T-helper 22 cell (primary cell): ENCODE measurements around the gene ZMYND8.
"Not testable (repeated sequence)": the region's sequence is repeated elsewhere in the genome, so short reads cannot be mapped to it uniquely, and the experiment has no call there.

Experiments used
- DNase-seq: peaks from one replicate; pipeline ENCODE4 v3.0.0-alpha.2; 2020; ENCODE audit warnings: low read depth

ZMYND8 gene

DNA sequence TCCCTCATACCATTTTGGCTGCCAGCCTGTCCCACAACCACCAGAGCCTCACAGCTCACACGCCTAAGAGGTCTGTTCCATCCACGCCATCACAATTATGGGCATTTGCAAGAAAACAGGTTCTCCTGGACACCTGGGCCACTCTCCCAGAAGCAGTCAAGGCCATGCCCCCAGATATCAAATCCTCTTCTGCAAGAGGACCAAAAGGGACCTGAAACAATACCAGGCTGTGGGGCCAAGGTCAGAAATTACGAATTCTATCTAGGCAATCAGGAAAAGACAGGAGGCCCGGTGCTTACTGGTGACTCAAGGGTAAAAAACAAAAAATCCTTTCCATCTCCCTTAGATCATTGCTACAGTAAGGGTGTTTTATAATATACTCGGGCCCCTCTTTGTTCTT, 69.8 kb downstream of the ZMYND8 start:
- DNase-seq: no peak

DNA sequence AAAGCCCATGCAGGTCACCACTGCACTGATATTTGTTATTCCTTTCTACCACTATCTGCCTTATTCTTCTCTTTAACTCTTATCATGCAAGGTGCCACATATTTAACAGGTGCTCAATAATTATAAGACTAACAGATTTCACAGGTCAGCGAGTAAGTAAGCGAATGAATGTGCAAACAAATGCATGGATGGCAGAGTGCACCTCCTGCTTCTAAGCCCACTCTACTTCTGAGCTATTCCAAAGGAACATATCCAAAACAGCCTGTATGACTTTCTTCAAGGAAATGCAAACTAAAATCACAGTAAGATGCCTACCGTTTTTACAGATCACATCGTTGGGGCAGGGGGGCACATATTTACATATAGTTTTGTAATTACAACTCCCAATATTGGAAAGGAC, 71.3 kb downstream of the ZMYND8 start:
- no peak for DNase-seq

DNA sequence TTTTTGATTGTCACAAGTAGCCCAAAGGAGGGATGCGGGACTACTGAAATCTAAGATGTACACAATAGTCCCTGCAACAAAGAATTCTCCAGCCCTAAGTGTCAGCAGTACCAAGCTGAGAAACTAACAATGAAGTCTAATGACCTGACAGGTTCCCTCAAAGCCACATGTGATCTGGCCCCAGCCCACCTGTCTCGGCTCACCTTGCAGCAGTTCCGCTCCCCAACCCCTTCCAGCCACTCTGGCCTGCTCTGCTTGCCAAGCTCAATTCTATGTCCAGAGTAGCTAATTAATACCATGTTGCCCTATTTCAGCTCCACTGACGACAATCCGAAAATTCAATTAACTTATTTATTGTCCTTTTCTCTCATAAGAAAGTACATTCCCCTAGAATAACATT, 72.1 kb downstream of the ZMYND8 start:
- DNase-seq: no peak

DNA sequence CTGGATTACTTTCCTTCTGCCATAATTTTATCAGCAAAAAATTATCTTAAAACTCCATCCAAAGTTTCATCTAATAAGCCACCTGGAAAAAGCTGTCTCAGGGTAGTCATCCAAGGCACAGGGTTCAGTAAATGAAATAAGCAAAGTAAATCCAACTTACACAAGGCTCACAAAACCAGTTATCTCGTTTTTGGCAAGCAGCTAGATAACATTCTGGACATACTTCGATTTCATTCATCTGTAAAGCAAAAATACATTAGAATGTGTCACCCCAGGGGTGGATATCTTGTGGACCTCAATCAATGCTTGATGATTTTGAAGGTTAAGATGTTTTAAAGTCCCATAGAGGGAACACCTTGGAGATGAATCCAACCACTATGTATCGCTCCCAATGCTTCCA, 73.1 kb downstream of the ZMYND8 start:
- no peak for DNase-seq

DNA sequence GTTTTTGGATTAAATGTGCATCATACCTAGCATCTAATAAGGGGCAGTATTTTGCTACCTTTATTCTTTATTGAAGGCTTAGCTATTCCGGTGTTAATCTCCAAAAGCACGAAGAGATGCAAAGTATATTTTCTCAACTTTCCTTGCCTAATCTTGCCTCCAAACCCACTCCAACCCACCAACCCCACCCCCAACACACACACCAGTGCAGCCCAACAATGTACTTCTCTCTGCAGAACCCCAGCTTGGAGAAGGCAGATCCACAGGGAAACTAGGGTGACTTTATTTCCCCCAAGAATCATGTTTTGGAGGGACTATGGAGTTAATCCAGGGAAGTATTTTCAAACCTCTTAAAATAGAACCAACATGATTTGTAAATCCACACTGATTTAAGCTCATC, 73.6 kb downstream of the ZMYND8 start:
- no peak for DNase-seq

DNA sequence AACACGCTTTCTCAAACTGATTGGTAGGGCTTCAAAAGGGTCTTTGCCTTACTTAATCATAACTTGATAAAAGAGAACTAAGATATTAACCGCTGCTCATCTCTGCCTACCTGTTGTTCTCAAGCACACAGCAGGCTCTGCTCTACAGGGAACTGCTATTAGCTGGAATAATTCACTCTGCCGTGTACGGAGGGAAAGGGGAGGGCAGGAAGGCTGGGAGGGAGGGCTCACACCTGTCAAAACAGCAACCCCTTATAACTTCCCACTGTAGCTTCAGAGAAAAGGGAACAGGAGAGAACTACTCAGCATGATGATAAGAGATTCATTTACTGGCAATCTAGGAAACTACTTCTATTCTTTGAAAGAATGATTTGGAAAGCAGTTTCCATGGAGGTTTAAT, 75.1 kb downstream of the ZMYND8 start:
- DNase-seq: no peak

DNA sequence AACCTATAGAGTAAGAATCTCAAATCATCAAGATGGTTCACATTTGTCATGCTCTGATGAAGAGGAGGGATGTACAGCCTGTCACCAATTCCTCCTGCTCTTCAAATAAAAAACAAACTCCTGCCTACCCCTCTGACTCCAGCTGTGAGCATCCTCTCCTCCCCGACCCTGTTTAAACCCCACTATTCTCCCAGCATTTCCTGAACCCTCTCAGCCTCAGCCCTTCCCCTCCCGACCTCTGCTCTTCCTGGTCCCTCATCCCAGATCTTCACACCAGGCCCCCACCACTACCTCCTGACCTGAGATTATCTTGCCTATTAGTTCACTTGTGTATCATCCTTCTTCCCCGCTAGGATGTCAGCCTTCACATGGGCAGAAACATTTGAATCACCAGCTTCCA, 75.8 kb downstream of the ZMYND8 start:
- no peak for DNase-seq

DNA sequence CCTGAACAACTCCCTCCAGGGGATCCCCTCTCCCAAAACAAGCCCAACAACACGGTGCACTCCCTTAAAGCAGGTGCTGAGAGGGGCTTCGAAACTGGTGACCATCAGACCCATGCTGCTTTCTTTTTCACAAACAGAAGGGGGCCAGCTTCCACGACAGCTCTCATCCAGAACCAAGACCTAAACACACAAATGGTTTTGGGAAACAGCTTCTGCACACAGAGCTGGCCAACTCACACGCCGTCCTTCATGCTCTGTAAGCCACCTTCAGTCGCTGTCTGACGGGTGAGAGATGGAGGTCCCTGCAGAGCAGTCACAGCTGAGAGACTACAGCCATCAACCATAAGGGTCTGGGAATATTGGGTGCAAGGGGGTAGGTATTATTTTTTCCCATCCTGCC, 76.3 kb downstream of the ZMYND8 start:
- DNase-seq: no peak

DNA sequence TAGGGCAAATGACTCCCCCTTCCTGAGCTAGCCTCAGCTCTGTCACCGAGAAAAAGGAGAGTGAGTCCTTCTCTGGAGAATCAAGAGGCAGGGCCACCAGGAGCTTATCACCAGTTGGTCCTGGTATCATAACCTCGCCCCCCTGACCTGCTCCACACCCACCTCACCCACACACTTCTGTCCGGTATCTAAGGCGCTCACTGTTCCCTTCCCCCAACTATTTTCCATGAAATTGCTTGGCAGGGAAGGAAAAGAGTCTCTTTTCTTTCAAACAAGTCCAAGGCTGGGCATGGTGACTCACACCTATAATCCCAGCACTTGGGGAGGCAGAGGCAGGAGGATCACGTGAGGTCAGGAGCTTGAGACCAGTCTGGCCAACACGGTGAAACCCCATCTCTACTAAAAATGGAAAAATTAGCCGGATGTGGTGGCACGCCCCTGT, 77.6 kb downstream of the ZMYND8 start:
- no peak for DNase-seq

DNA sequence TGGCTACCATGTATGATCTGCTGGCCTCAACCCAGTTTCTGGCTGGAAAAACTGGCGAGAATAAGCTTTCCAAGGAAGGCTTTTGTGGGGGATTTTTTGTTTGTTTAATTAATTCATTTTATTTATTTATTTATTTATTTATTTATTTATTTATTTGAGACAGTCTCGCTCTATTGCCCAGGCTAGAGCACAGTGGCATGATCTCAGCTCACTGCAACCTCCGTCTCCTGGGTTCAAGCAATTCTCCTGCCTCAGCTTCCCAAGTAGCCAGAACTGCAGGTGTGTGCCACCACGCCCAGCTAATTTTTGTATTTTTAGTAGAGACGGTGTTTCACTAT, 79.0 kb downstream of the ZMYND8 start:
- DNase-seq: not testable (repeated sequence)

DNA sequence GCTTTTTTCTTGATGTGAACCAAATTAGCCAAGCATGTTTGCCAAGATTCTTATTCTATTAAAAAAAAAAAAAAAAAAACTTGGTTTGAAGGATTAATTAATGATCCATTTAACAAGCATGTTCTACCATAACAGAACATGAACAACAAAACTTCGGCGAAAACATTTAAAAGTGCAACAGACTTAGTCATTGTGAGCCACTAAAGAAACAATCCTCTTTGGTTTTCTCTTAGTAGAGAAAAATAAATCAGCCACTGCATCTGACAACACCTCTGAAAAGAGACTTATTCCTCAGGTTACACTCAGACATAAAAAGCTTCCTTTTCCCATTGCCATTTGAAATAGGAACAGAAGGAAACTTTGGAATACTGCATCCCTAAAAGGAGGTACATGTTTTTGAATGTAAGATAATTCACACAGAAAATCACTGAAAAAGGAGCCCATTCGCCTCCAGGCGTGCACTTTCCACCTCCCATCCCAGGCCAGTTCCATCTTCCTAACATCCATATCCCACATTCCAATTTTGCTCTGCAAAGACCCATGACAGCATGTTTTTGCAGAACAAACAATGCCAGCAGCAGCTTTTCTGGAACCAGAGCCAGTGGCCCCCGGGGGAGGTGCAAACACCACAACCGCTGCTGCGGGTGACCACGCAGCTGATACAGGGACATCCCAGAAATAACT, 79.5 kb downstream of the ZMYND8 start:
- no peak for DNase-seq

DNA sequence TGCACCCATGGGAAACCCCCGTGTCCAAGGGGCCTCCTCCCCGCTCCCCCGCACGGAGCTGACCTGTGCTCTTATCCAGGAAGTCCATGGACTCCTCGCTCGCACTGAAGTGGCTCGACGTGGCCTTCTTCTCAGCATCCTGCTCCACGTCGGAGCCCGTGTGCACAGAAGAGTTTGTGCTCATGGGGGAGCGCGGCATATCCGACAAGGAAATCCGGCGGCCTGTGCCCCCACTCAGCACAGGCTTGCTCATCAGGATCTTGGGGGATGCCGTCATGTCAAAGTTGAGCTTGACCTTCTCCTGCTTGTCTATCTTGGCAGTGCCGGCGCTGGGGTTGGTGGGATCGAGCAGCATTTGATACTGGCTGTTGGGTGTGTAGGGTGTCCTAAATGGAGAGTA, 80.2 kb downstream of the ZMYND8 start:
- DNase-seq: no peak

DNA sequence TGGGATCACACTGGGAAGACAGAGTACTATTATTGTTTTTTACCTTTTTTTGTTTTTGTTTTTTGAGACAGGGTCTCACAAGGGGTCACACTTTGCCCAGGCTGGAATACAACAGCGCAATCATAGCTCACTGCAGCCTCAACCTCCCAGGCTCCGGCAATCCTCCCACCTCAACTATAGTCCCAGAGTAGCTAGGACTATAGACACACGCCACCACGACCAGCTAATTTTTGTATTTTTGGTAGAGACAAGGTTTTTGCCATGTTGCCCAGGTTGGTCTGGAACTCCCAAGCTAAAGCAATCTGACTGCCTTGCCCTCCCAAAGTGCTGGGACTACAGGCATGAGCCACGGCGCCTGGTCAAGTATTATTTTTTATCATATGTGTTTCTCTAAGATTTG, 81.0 kb downstream of the ZMYND8 start:
- DNase-seq: no peak

DNA sequence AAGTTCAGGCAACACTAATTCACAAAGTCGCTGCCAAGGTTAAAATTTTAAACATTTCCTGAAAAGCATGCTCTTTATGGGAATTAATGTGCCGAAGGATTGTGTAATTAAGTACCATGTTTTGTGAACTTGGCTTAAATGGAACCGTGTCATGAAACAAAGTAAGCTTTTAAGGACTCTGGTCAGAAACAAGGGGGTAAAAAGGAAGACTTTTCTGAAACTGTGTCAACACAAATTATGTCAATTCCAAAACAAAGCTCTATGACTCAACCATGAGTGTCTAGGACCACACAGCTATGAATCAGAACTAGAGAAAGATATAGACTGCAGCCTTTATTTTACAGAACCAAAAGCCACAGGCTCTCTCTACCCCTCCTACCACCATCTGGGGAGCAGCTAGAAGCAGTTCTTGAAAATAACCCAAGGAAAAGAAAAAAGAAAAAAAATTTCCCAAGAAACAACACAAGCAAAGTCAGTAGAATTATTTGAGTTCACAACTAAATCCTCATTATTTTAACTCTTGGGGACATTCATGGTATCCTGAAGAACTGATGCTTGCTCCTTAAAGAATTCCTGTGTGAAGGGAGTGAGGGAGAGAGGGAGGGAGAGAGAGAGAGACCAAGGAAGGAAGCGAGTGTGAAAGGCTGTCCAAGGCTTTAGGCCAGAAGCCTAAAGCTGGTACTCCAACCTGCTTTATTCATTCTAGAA, 81.9 kb downstream of the ZMYND8 start:
- DNase-seq: no peak

DNA sequence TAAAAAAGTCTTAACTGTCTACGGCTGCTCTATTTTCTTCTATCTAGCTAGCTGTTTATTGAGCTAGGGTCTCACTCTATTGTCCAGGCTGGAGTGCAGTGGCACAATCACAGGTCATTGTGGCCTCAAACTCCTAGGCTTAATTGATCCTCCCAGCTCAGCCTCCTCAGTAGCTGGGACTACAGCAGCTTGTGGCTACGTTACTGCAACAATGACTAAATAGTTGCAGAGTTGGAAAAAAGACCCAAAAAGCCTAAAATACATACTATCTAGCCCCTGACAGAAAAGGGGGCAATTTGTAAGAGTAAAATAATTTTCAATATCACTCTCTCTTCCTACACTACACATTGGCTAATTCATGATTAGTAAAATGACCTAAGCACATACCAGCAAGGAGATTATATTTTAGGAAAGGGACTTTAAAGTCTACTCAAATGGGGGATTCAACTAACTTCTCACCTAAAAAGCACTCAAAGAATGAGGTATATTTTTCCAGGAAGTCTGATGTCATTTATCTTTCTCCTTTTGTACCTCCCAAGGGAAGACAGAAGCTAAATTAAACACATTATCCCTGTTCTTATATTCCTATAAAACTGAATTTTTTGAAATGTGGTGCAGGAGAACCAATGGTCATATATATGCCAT, 82.8 kb downstream of the ZMYND8 start:
- no peak for DNase-seq

DNA sequence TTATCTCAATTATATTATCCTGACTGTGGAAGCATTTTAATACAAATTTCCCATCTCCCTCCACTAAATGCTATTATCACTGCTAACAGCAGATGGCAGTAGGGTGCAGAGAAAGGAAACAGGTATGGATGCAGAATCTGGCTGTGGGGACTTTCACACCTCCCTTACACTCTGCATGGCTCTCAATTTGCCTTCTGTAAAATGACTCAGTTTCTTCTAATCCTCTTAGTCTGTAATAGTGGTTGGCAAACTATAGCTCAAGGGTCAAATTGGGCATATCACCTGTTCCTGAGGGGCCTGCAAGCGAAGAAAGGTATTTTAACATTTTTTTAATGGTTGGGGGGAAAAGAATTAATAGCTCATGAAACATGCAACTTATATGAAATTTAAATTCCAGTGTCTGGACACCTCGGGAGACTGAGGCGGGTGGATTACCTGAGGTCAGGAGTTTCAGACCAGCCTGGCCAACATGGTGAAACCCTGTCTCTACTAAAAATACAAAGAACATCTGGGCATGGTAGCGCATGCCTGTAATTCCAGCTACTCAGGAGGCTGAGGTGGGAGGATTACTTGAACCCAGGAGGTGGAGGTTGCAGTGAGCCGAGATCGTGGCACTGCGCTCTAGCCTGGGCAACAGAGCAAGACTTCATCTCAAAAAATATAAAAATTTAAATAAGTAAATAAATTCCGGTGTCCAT, 83.5 kb downstream of the ZMYND8 start:
- no peak for DNase-seq

DNA sequence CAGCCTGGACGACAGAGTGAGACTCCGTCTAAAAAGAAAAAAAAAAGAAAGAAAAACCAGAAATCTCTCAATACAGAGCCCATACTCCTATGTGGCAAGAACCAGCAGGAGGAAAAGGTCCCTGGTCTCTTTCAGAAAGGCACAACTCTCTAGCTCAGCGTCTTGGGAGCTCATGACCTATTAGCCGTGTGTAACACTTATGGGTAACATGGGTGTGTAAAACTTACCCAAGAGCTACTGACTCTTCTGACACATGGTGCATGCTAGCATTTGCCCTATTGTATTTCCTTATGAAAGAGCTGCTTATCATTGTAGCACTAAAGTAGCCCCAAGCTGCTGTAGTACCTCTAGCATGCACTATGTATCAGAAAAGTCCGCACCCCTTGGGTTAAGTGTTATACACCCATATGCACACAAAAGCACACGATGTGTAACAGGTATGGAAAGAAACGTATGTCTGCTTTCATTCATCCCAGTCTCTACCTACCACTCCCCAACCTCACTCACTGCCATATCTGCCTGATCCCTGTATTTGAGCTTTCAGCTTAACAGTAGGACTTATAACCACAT, 85.4 kb downstream of the ZMYND8 start:
- no peak for DNase-seq

DNA sequence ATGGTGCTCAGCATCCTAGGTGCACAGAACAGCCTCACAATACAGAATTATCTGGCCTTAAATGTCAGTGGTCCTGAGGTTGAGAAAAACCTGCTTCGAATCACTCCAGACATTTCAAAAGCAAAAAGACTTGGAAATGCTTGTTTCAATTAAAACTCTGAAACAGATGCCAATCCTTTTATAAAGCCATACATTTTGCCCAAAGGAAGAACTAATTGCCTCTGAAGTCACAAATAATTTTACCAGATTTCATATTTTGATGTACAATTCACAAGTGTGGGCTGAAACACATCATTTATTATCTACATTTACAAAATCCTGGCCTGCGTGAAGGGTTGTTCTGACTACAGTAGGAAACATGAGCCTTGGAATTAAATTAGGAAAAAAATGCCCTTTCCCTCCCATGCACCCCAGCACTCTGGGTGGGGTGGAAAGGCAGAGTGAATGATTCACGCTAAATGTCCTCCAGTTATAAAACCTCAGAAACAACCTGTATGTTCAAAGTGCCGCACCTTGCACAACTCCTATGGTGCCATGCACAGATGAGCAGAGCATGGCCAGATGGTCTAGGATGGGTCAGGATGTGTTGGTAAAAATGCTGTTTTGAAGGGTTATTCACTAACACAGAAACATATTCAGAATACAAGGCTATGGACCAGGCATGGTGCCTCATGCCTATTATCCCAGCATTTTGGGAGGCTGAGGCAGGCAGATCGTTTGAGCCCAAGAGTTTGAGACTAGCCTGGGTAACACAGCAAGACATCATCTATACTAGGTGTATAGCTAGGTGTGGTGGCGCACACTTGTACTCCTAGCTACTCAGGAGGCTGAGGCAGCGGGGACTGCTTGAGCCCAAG, 87.0 kb downstream of the ZMYND8 start:
- no peak for DNase-seq

DNA sequence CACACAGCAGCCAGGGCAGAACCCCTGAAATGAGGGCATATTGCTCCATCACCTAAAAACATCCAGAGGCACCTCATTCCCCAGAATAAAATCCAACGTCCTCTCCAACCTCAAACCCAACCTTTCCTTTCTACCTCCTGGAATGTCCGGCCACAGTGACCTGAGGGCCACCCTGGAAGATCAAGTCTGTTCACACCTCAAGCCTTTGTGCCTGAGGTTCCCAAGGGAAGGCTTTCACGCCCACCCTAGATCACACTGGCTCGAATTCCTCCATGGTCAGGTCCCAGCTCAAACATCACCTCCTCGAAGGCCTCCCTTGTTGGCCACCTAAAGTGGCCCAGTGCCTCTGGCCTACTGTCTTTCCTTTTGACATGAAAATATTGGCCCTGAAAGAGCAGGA, 88.9 kb downstream of the ZMYND8 start:
- no peak for DNase-seq

DNA sequence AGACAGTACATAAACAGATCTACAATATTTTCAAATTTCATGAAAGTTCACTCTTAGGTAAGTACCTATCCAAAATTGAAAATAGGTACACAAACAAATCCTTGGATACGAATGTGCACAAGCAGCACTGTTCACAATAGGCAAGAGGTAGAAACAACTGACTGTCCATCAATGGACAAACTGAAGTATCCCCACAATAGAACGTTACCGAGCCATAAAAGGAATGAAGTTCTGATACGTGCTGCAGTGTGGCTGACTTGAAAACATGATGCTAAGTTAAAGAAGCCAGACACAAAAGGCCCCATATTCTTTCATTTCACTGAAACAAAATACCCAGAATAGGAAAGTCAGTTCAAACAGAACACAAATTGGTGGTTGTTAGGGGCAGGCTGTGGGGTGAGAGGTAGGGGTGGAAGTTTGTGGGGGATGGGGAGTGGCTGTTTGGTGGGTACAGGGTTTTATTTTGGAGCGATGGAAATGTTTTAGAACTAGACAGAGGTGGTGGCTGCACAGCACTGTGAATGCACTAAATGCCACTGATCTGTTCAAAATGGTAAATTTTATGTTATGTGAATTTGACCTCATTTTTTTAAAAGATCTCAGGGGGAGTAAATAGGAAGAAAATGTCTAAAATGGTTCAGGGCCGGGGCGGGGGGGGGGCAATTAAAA, 89.5 kb downstream of the ZMYND8 start:
- no peak for DNase-seq

DNA sequence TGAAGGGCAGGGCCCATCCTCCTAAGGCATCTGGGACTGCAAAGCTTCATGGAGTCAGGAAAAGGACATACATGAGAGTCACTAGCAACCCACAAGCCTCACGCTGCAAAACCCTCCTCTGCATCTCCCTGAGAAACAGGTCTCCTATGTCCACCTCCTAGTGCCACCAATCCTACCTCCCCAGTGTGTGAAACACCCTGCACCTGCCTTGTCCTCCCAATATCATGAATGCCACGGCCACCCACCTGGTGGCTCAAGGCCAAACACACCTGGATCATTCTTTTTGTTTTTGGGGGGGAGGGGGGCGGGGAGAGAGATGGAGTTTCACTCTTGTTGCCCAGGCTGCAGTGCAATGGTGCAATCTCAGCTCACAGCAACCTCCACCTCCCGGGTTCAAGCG, 90.5 kb downstream of the ZMYND8 start:
- DNase-seq: no peak
